ENCODE data around the gene INKA2.
A peak's percentile ranks its signal among the peaks of the same experiment; 100 is the strongest.

The INKA2 gene

DNA sequence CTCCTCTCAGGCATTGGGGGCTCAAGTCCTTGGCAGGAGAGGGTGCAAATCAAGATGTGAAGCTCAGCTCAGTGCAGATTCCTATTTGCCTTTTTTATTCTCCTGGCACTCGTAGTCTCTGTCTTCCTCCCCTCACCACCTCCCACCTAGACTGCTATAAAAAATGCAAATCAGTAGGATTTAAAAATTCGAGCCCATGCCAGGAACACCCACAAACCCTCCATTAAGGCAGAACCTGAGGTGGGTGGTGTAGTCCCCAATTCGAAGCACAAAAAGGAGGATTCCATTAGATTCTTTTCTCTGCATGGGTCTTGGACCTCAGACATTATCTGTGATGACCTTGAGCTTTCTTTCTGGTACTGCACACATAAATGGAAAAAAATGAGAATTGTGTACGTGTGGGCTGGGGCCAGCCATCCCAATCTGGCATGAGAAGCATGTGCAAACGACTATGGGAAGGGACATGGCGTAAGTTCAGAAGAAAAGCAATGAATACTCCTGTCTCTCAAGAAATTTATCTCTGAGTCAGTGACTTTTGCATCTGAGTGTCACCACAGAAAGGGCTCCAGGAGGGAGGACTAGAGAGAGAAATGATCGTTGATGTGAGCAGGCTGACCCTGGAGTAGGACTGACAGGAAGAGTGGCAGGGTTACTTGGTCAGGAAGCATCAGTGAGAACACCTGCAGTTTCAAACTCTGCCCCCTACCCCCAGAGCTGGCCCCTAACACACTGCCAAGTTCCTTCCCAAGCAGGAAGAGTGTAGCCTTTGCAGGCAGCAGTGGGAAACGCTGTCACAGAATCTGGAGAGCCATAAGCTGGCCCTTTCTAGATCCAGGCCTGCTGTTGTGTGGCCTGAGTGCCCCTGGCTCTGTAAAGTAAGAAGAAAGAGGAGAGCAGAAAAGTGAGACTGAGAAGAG, 1.7 kb downstream of the INKA2 start:
- Histone ChIP-seq H3K4me2 (ENCODE audit: low read depth, low read length, poor library complexity, severe bottlenecking) (peak overlapping the region; percentile 94), H4K20me1 (ENCODE audit: insufficient read depth, low read length, poor library complexity, severe bottlenecking) (no peaks in the 10 kb centered on the region), H3K27me3 (ENCODE audit: insufficient read depth, low read length, poor library complexity, severe bottlenecking) (no peaks in the 10 kb centered on the region), H3K36me3 (ENCODE audit: insufficient read depth, low read length) (no peaks in the 10 kb centered on the region), H3K79me2 (ENCODE audit: insufficient read depth, low read length) (no peaks in the 10 kb centered on the region), H3F3A (ENCODE audit: low read depth) (no peaks in the 10 kb centered on the region), H3K9me3 (ENCODE audit: insufficient read depth, low read depth, low read length) (no peaks in the 10 kb centered on the region), H3K9me2 (replicated peaks; ENCODE audit: low read depth, low read length) (no peaks in the 10 kb centered on the region), H2AFZ (ENCODE audit: low read length) (peak overlapping the region; percentile 95), H3K4me3 (ENCODE audit: low read length, poor library complexity, severe bottlenecking) (peak overlapping the region; percentile 81), H3K4me1 (ENCODE audit: insufficient read depth, low read length, poor library complexity, severe bottlenecking) (peaks cover 30% of the 10 kb centered on the region), H3K9ac (ENCODE audit: low read depth, low read length, poor library complexity, severe bottlenecking) (peak overlapping the region; percentile 90)
- TF ChIP-seq, protein P1, sequence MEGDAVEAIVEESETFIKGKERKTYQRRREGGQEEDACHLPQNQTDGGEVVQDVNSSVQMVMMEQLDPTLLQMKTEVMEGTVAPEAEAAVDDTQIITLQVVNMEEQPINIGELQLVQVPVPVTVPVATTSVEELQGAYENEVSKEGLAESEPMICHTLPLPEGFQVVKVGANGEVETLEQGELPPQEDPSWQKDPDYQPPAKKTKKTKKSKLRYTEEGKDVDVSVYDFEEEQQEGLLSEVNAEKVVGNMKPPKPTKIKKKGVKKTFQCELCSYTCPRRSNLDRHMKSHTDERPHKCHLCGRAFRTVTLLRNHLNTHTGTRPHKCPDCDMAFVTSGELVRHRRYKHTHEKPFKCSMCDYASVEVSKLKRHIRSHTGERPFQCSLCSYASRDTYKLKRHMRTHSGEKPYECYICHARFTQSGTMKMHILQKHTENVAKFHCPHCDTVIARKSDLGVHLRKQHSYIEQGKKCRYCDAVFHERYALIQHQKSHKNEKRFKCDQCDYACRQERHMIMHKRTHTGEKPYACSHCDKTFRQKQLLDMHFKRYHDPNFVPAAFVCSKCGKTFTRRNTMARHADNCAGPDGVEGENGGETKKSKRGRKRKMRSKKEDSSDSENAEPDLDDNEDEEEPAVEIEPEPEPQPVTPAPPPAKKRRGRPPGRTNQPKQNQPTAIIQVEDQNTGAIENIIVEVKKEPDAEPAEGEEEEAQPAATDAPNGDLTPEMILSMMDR (conservative IDR thresholded peaks at IDR 0.05; ENCODE audit: low read length) = no peak
- TF ChIP-seq EZH2phosphoT487 (IDR thresholded peaks at IDR 0.05; ENCODE audit: borderline replicate concordance) = no peak

DNA sequence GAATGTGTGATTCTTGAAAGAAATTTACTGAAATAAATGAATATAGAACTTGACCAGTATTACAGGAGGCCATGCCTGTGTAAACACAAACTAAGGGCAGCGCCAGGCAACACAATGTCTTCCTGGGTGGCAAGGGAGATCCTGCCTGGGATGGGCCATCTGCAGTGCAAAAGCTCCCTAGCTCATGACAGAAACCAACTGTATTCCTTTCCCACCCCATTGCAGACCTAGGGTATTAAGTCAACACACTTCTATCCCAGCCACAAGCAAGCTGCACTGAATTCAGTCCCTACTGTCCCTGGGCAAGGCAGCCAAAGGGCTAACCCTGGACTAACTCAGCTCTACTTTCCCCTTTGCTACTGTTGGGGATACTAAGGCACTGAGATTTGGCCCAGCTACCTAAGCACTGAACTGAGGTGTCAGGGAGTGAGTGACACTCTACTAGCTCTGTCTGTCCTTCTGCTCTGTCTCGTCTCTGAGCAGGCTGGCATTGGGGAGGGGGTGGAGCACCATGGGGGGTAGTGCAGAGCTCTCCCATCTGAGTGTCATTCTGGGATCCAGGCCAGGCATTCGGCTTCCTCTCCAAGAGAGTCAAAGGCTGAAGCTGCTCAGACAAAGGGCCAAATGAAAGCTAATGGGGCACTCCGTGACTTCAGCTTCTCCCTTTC, 2.5 kb downstream of the INKA2 start:
- no peak for TF ChIP-seq EZH2phosphoT487 (IDR thresholded peaks at IDR 0.05; ENCODE audit: borderline replicate concordance)
- TF ChIP-seq, protein P1 (conservative IDR thresholded peaks at IDR 0.05; ENCODE audit: low read length) = no peak
- no peaks in the 10 kb centered on the region for H3K9me2 ChIP-seq (replicated peaks; ENCODE audit: low read depth, low read length)
- no peaks in the 10 kb centered on the region for H3K27me3 ChIP-seq (ENCODE audit: insufficient read depth, low read length, poor library complexity, severe bottlenecking)
- no peak overlapping the region for H3K4me3 ChIP-seq (ENCODE audit: low read length, poor library complexity, severe bottlenecking)
- H3K9me3 ChIP-seq (ENCODE audit: insufficient read depth, low read depth, low read length) = no peaks in the 10 kb centered on the region
- peaks cover 30% of the 10 kb centered on the region for H3K4me1 ChIP-seq (ENCODE audit: insufficient read depth, low read length, poor library complexity, severe bottlenecking)
- no peaks in the 10 kb centered on the region for H4K20me1 ChIP-seq (ENCODE audit: insufficient read depth, low read length, poor library complexity, severe bottlenecking)
- H3K79me2 ChIP-seq (ENCODE audit: insufficient read depth, low read length) = no peaks in the 10 kb centered on the region
- no peak overlapping the region for H2AFZ ChIP-seq (ENCODE audit: low read length)
- H3K4me2 ChIP-seq (ENCODE audit: low read depth, low read length, poor library complexity, severe bottlenecking) = peak overlapping the region; percentile 94
- peak overlapping the region; percentile 90 for H3K9ac ChIP-seq (ENCODE audit: low read depth, low read length, poor library complexity, severe bottlenecking)
- no peaks in the 10 kb centered on the region for H3F3A ChIP-seq (ENCODE audit: low read depth)
- no peaks in the 10 kb centered on the region for H3K36me3 ChIP-seq (ENCODE audit: insufficient read depth, low read length)

DNA sequence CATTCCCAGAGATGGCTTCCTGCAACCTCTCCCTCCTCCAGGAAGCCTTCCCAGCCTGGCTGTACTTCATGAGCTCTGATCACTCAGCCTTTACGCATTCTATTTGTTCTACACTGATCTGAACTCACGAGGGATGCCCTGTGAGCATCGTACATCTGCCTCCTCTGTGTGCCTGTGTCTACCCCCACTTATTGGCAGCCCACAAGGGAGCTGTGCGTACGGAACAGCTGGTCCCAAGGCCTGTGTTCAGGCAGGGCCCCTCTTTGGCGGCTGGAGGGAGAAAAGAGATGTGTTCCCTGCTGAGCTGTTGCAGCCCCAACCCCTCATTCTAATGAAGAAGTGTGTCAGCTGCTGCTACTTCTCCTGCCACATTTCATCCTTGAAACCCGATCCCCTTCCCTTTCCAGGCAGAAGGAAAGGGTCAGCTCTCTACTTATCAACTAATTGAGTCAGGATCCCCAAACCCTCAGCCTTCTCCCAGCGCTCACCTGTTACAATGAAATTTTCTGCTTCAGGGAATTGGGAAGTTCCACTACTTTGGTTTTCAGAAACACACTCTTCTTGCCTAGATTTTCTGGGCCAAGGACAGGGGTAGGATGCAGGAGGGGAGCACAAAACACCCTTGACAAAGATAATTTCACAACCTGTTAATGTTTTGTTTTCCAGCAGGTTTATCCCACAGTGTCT, 3.2 kb downstream of the INKA2 start:
- Histone ChIP-seq H3F3A (ENCODE audit: low read depth) (no peaks in the 10 kb centered on the region), H3K27me3 (ENCODE audit: insufficient read depth, low read length, poor library complexity, severe bottlenecking) (no peaks in the 10 kb centered on the region), H3K4me2 (ENCODE audit: low read depth, low read length, poor library complexity, severe bottlenecking) (no peak overlapping the region), H3K9ac (ENCODE audit: low read depth, low read length, poor library complexity, severe bottlenecking) (no peak overlapping the region), H3K36me3 (ENCODE audit: insufficient read depth, low read length) (no peaks in the 10 kb centered on the region), H3K4me3 (ENCODE audit: low read length, poor library complexity, severe bottlenecking) (no peak overlapping the region), H3K9me2 (replicated peaks; ENCODE audit: low read depth, low read length) (no peaks in the 10 kb centered on the region), H2AFZ (ENCODE audit: low read length) (no peak overlapping the region), H4K20me1 (ENCODE audit: insufficient read depth, low read length, poor library complexity, severe bottlenecking) (no peaks in the 10 kb centered on the region), H3K4me1 (ENCODE audit: insufficient read depth, low read length, poor library complexity, severe bottlenecking) (peaks cover 30% of the 10 kb centered on the region), H3K79me2 (ENCODE audit: insufficient read depth, low read length) (no peaks in the 10 kb centered on the region), H3K9me3 (ENCODE audit: insufficient read depth, low read depth, low read length) (no peaks in the 10 kb centered on the region)
- TF ChIP-seq, protein P1 (conservative IDR thresholded peaks at IDR 0.05; ENCODE audit: low read length) = no peak
- no peak for TF ChIP-seq EZH2phosphoT487 (IDR thresholded peaks at IDR 0.05; ENCODE audit: borderline replicate concordance)

All from Loucy (cell line).